Neural cell (in vitro differentiated cells): ENCODE measurements around the gene CLCA1. TPM values are rescaled to one million over a fixed set of nuclear protein-coding genes. Genes with fewer than 3 reads are reported as not detected.

Experiments
- H2AFZ ChIP-seq: fragments of 200-600, 300-800 bp; sonication (generic), shearing (Covaris generic); 2 replicates; pipeline ENCODE4 v1.6.0; 2014; ENCODE audit warnings: low read depth, mild to moderate bottlenecking, antibody characterized with exemption, low read length, moderate library complexity
- H3F3A ChIP-seq: fragments of 200-600 bp; shearing (Covaris generic); 2 replicates; pipeline ENCODE4 v1.6.1; 2016; ENCODE audit warnings: mild to moderate bottlenecking, moderate library complexity, mixed read lengths, antibody characterized with exemption, low read length; ENCODE audit not compliant: insufficient read depth, poor library complexity, severe bottlenecking
- H3K27ac ChIP-seq: fragments of 200-600, 300-800 bp; sonication (generic), shearing (Covaris generic); 2 replicates; pipeline ENCODE4 v1.5.1; 2014; ENCODE audit warnings: mild to moderate bottlenecking, low read length, moderate library complexity
- H3K27me3 ChIP-seq: fragments of 300-800, 200-600 bp; sonication (generic), shearing (Covaris generic); 2 replicates; pipeline ENCODE4 v1.6.0; 2014; ENCODE audit warnings: mild to moderate bottlenecking, low read depth, low read length, moderate library complexity; ENCODE audit not compliant: insufficient read depth
- H3K36me3 ChIP-seq: fragments of 300-800, 200-600 bp; sonication (generic), shearing (Covaris generic); 2 replicates; pipeline ENCODE4 v1.5.1; 2014; ENCODE audit warnings: mild to moderate bottlenecking, antibody characterized with exemption, low read length, moderate library complexity; ENCODE audit not compliant: insufficient read depth
- H3K4me2 ChIP-seq: fragments of 300-800, 200-600 bp; sonication (generic), shearing (Covaris generic); 2 replicates; pipeline ENCODE4 v1.6.0; 2014; ENCODE audit warnings: mild to moderate bottlenecking, low read length
- H3K4me3 ChIP-seq: fragments of 300-800, 200-600 bp; sonication (generic), shearing (Covaris generic); 2 replicates; pipeline ENCODE4 v1.5.1; 2014; ENCODE audit warnings: mild to moderate bottlenecking, low read length, moderate library complexity
- H3K79me2 ChIP-seq: fragments of 200-600 bp; shearing (Covaris generic); replicated peaks from 2 replicates; pipeline ENCODE4 v1.6.0; 2014; ENCODE audit warnings: mild to moderate bottlenecking, low read length, moderate library complexity; ENCODE audit not compliant: insufficient read depth
- H3K9ac ChIP-seq: fragments of 300-800, 200-600 bp; sonication (generic), shearing (Covaris generic); 2 replicates; pipeline ENCODE4 v1.6.1; 2016; ENCODE audit warnings: mild to moderate bottlenecking, low read length, mixed read lengths
- H3K9me2 ChIP-seq: fragments of 200-600 bp; shearing (Covaris generic); 2 replicates; pipeline ENCODE4 v1.6.1; 2016; ENCODE audit warnings: mild to moderate bottlenecking, low read length, mixed read lengths; ENCODE audit not compliant: insufficient read depth
- H3K9me3 ChIP-seq: fragments of 200-600, 300-800 bp; sonication (generic), shearing (Covaris generic); 2 replicates; pipeline ENCODE4 v1.6.1; 2016; ENCODE audit warnings: mild to moderate bottlenecking, mixed run types, low read length, moderate library complexity, mixed read lengths
- H4K20me1 ChIP-seq: fragments of 200-600 bp; shearing (Covaris generic); 2 replicates; pipeline ENCODE4 v1.6.1; 2016; ENCODE audit warnings: mild to moderate bottlenecking, mixed run types; ENCODE audit not compliant: insufficient read depth
- EP300 ChIP-seq: fragments of 450-650 bp; conservative IDR thresholded peaks from 2 replicates; pipeline ENCODE4 v1.6.1; 2014; ENCODE audit warnings: antibody characterized with exemption, mild to moderate bottlenecking, moderate library complexity; ENCODE audit not compliant: poor library complexity, severe bottlenecking
- EZH2 ChIP-seq: fragments of 200-600, 300-800 bp; shearing (Covaris generic), sonication (generic); IDR thresholded peaks from 2 replicates; pipeline ENCODE4 v1.6.1; 2014; ENCODE audit warnings: antibody characterized with exemption, low read length, borderline replicate concordance, mild to moderate bottlenecking; ENCODE audit not compliant: insufficient read depth, poor library complexity, severe bottlenecking
- MXI1 ChIP-seq: fragments of 450-650 bp; conservative IDR thresholded peaks from 2 replicates; pipeline ENCODE4 v1.6.1; 2014; ENCODE audit warnings: antibody characterized with exemption, mild to moderate bottlenecking; ENCODE audit not compliant: poor library complexity, severe bottlenecking
- POLR2AphosphoS5 ChIP-seq: IDR thresholded peaks from 2 replicates; pipeline ENCODE4 v1.6.1; 2012
- RAD21 ChIP-seq: fragments of 450-650 bp; conservative IDR thresholded peaks from 2 replicates; pipeline ENCODE4 v1.6.1; 2014; ENCODE audit warnings: antibody characterized with exemption, mild to moderate bottlenecking, moderate library complexity
- SMC3 ChIP-seq: fragments of 450-650 bp; conservative IDR thresholded peaks from 2 replicates; pipeline ENCODE4 v1.6.1; 2014; ENCODE audit warnings: antibody characterized with exemption, mild to moderate bottlenecking, moderate library complexity; ENCODE audit not compliant: poor library complexity
- TAF1 ChIP-seq: IDR thresholded peaks from 2 replicates; pipeline ENCODE4 v1.6.1; 2012; ENCODE audit warnings: low read depth
- polyA plus RNA-seq: library from polyadenylated mRNA; depleted of rRNA; stranded (reverse); fragments of >200 nt; gene quantifications from 2 replicates; pipeline ENCODE4 v1.2.3, GENCODE V29; 2014
- TF ChIP-seq, protein P1 (sequence below): fragments of 450-650 bp; IDR thresholded peaks from 2 replicates; pipeline ENCODE4 v1.5.1; 2014; ENCODE audit warnings: antibody characterized with exemption, mild to moderate bottlenecking, moderate library complexity; ENCODE audit not compliant: poor library complexity, severe bottlenecking
- TF ChIP-seq, protein P2 (sequence below): IDR thresholded peaks from 2 replicates; pipeline ENCODE4 v1.6.1; 2012; ENCODE audit warnings: borderline replicate concordance

CLCA1 gene
- polyA plus RNA-seq, 1 donor from 2014 or later = not detected

DNA sequence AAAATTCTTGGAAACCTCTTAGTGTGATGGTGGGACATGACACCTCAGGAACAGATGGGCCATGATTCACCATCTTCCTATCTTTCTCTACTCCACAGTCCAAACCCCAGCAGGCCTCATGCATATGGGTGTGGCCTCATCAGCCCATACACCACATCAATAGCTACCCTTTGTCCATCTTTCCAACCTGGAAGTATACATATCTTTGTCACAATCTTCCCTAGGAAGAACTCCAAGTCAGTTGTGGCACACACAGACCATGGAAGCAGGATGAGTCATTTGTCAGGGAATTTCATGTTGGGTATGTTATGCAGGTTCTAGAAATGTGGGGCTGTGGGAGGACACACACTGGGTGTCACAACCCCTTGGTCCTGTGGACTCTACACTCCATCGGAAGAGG, 47.6 kb downstream of the CLCA1 start:
- no peaks in the 10 kb centered on the region for H4K20me1 ChIP-seq
- no peak overlapping the region for H3K9ac ChIP-seq
- H3F3A ChIP-seq = no peaks in the 10 kb centered on the region
- H3K4me2 ChIP-seq = no peak overlapping the region
- H3K9me2 ChIP-seq = no peaks in the 10 kb centered on the region
- no peaks in the 10 kb centered on the region for H3K9me3 ChIP-seq
- no peak overlapping the region for H3K27ac ChIP-seq
- no peaks in the 10 kb centered on the region for H3K27me3 ChIP-seq
- no peaks in the 10 kb centered on the region for H3K36me3 ChIP-seq
- H3K4me3 ChIP-seq = no peak overlapping the region
- no peak overlapping the region for H2AFZ ChIP-seq
- TF ChIP-seq MXI1 = no peak
- H3K79me2 ChIP-seq = no peaks in the 10 kb centered on the region

DNA sequence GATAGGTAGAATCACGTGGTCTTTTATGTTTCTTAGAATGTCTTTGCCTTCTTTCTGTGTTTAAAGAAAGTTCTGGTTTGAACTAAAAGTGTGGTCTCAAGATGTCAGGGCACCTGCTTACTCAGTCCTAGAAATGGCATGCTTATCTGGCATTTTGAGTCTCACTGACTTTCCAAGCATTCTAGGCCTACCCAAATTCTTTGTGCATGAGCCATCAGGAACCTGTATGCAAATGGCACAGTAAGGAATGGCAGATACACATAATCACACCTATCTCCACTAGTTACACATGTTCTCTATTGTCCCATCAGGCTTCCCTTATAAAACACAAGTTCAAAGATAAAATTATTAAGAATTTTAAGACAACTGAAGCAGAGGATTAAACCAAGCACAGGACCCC, 48.6 kb downstream of the CLCA1 start:
- Histone ChIP-seq H3K4me3 (no peak overlapping the region), H3F3A (no peaks in the 10 kb centered on the region), H2AFZ (no peak overlapping the region), H4K20me1 (no peaks in the 10 kb centered on the region), H3K9me2 (no peaks in the 10 kb centered on the region), H3K27ac (no peak overlapping the region), H3K9ac (no peak overlapping the region), H3K4me2 (no peak overlapping the region), H3K9me3 (no peaks in the 10 kb centered on the region), H3K27me3 (no peaks in the 10 kb centered on the region), H3K36me3 (no peaks in the 10 kb centered on the region), H3K79me2 (no peaks in the 10 kb centered on the region)
- no peak for TF ChIP-seq POLR2AphosphoS5
- TF ChIP-seq MXI1 = no peak
- TF ChIP-seq RAD21 = no peak
- no peak for TF ChIP-seq EP300
- TF ChIP-seq, protein P1, sequence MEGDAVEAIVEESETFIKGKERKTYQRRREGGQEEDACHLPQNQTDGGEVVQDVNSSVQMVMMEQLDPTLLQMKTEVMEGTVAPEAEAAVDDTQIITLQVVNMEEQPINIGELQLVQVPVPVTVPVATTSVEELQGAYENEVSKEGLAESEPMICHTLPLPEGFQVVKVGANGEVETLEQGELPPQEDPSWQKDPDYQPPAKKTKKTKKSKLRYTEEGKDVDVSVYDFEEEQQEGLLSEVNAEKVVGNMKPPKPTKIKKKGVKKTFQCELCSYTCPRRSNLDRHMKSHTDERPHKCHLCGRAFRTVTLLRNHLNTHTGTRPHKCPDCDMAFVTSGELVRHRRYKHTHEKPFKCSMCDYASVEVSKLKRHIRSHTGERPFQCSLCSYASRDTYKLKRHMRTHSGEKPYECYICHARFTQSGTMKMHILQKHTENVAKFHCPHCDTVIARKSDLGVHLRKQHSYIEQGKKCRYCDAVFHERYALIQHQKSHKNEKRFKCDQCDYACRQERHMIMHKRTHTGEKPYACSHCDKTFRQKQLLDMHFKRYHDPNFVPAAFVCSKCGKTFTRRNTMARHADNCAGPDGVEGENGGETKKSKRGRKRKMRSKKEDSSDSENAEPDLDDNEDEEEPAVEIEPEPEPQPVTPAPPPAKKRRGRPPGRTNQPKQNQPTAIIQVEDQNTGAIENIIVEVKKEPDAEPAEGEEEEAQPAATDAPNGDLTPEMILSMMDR = no peak
- no peak for TF ChIP-seq SMC3
- TF ChIP-seq TAF1 = no peak
- TF ChIP-seq, protein P2, sequence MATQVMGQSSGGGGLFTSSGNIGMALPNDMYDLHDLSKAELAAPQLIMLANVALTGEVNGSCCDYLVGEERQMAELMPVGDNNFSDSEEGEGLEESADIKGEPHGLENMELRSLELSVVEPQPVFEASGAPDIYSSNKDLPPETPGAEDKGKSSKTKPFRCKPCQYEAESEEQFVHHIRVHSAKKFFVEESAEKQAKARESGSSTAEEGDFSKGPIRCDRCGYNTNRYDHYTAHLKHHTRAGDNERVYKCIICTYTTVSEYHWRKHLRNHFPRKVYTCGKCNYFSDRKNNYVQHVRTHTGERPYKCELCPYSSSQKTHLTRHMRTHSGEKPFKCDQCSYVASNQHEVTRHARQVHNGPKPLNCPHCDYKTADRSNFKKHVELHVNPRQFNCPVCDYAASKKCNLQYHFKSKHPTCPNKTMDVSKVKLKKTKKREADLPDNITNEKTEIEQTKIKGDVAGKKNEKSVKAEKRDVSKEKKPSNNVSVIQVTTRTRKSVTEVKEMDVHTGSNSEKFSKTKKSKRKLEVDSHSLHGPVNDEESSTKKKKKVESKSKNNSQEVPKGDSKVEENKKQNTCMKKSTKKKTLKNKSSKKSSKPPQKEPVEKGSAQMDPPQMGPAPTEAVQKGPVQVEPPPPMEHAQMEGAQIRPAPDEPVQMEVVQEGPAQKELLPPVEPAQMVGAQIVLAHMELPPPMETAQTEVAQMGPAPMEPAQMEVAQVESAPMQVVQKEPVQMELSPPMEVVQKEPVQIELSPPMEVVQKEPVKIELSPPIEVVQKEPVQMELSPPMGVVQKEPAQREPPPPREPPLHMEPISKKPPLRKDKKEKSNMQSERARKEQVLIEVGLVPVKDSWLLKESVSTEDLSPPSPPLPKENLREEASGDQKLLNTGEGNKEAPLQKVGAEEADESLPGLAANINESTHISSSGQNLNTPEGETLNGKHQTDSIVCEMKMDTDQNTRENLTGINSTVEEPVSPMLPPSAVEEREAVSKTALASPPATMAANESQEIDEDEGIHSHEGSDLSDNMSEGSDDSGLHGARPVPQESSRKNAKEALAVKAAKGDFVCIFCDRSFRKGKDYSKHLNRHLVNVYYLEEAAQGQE = no peak
- no peak for TF ChIP-seq EZH2
